PC-9 (cell line): ENCODE data around the gene SCAPER.

Experiments
- CTCF ChIP-seq: fragments of 200-600 bp; sonication (generic); conservative IDR thresholded peaks from 2 replicates; pipeline ENCODE4 v1.6.1; 2017; ENCODE audit warnings: mixed run types, antibody characterized with exemption, mild to moderate bottlenecking, moderate library complexity
- EZH2 ChIP-seq: fragments of 200-600 bp; sonication (generic); IDR thresholded peaks from 2 replicates; pipeline ENCODE4 v1.8.0; 2017; ENCODE audit warnings: antibody characterized with exemption, low read depth

GRCh38 chr15:76460347-76460746 lies 444.8 kb downstream of the SCAPER start:
- TF ChIP-seq CTCF, result no peak
- TF ChIP-seq EZH2, result no peak
